ENCODE results near the gene EML4. TPM values are rescaled to one million over a fixed set of nuclear protein-coding genes. Genes with fewer than 3 reads are reported as not detected.

Gene EML4
- total and polyA plus RNA-seq, 8 donors, result 12.5 to 44.0 (median 33.2) TPM

DNA sequence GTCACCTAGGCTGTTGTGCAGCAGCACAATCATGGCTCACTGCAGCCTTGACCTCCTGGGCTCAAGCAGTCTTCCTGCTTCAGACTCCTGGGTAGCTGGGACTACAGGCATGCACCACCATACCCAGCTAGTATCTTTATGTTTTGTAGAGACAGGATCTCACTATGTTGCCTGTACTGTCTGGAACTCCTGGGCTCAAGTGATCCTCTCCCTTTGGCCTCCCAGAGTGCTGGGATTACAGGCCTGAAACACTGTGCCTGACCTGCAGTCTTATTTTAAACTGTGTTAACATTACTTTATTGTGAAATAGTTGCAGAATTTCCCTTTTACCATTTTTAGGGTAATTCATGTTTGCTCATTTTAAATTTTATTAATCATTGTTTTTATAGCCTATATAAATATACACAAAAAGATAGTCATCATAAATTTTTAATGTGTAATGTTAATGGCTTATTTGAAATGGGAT, 24.6 kb downstream of the EML4 start:
- intact Hi-C loops (cut with DNase I), result loop anchor here in 2 of 3 donors (10.0 kb wide), 1 partner anchor 99 kb away; no protein-coding TSS in a partner anchor
- no peak overlapping the region for H3K4me3 ChIP-seq
- no peak for DNase-seq
- ATAC-seq, result peak in 1 of 4 donors; percentile 3
- no peak for TF ChIP-seq CTCF (IDR thresholded peaks at IDR 0.05)
- H3K9me3 ChIP-seq, result no peaks in the 10 kb centered on the region
- no peaks in the 10 kb centered on the region for H3K36me3 ChIP-seq
- H3K27me3 ChIP-seq, result no peaks in the 10 kb centered on the region
- FAIRE-seq, result peak; percentile 26
- H3K4me1 ChIP-seq, result peaks cover 43 to 78% (median 53%) of the 10 kb centered on the region in 3 donors
- H3K27ac ChIP-seq, result peak overlapping the region in 2 of 4 donors; percentile 36 to 76

DNA sequence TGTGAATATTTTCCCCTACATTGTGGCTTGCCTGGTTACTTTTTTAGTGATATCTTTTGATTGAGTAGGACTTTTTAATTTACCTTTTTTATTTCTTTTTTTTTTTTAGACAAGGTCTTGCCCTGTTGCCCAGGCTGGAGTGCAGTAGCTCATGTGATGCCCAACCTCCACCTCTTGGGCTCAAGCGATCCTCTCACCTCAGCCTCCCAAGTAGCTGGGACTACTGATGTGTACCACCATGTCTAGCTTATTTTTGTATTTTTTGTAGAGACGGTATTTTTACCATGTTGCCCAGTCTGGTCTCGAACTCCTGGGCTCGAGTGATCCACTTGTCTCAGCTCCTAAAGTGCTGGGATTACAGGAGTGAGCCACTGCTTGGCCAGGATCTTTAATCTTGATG, 25.3 kb downstream of the EML4 start:
- no peak for FAIRE-seq
- TF ChIP-seq CTCF (IDR thresholded peaks at IDR 0.05), result no peak
- H3K27ac ChIP-seq, result peak overlapping the region in 2 of 4 donors; percentile 36 to 76
- peaks cover 43 to 78% (median 53%) of the 10 kb centered on the region in 3 donors for H3K4me1 ChIP-seq
- H3K27me3 ChIP-seq, result no peaks in the 10 kb centered on the region
- no peak for DNase-seq
- intact Hi-C loops (cut with DNase I), result loop anchor here in 2 of 3 donors (10.0 kb wide), 1 partner anchor 100 kb away; no protein-coding TSS in a partner anchor
- no peaks in the 10 kb centered on the region for H3K36me3 ChIP-seq
- WGBS, 2 donors, result 87 to 95% methylated on average over 4 of the region's 4 CpGs
- H3K9me3 ChIP-seq, result no peaks in the 10 kb centered on the region
- H3K4me3 ChIP-seq, result no peak overlapping the region
- no peak for ATAC-seq

DNA sequence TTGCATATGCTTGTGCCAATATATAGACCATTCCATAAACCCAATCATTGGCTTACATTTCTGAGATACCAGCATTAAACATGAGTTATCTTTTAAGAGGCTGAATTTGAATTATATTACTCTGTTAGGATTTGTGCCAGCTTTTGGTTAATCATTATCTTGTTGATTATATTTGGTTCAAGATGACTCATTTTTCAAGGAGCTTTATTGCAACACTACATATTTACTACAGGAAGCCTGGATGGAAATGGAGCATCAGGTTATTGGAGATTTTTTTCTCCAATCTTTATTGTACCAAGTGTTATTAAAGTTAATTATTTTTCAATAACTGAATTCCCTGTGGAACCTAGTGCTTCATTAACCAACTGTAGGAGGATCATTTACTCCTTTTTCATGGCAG, 26.4 kb downstream of the EML4 start:
- Histone ChIP-seq H3K36me3 (no peaks in the 10 kb centered on the region), H3K27me3 (no peaks in the 10 kb centered on the region), H3K4me1 (peaks cover 43 to 78% (median 49%) of the 10 kb centered on the region in 3 donors), H3K9me3 (no peaks in the 10 kb centered on the region), H3K27ac (peak overlapping the region in 3 of 4 donors; percentile 17 to 80 (median 76)), H3K4me3 (no peak overlapping the region)
- TF ChIP-seq CTCF (IDR thresholded peaks at IDR 0.05), result no peak
- intact Hi-C loops (cut with DNase I), result loop anchor here in 2 of 3 donors (10.0 kb wide), 1 partner anchor 101 kb away; no protein-coding TSS in a partner anchor
- FAIRE-seq (peak; percentile 95), ATAC-seq (peak; percentile 58 to 82 (median 82)), DNase-seq (no peak)

DNA sequence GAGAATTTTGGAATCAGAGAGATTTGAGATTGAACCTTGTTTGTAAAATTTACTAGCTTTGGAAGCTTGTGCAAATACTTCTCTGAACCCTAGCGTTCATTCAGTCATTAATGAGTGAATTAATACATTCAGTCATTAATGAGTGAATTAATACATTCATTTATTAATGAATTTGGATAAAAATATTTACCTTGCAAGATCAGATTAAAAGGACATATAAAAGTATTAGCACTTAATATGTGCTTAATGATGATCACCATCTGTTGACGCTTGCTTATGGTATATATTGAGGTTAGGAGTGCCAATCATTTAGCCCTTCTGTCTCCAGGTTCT, 26.9 kb downstream of the EML4 start:
- FAIRE-seq (no peak), ATAC-seq (no peak), DNase-seq (no peak)
- peak overlapping the region in 1 of 4 donors; percentile 11 for H3K4me3 ChIP-seq
- TF ChIP-seq CTCF (IDR thresholded peaks at IDR 0.05), result no peak
- H3K4me1 ChIP-seq, result peaks cover 39 to 76% (median 49%) of the 10 kb centered on the region in 3 donors
- H3K36me3 ChIP-seq, result no peaks in the 10 kb centered on the region
- no peaks in the 10 kb centered on the region for H3K9me3 ChIP-seq
- H3K27me3 ChIP-seq, result no peaks in the 10 kb centered on the region
- intact Hi-C loops (cut with DNase I), result loop anchor here in 2 of 3 donors (10.0 kb wide), 1 partner anchor 101 kb away; no protein-coding TSS in a partner anchor
- peak overlapping the region; percentile 17 to 80 (median 61) for H3K27ac ChIP-seq
- 65% methylated on average over 2 of the region's 2 CpGs for WGBS, 2 donors
